Measurements from ENCODE around the gene POU2F2.
"Not testable (repeated sequence)": the region's sequence is repeated elsewhere in the genome, so short reads cannot be mapped to it uniquely, and the experiment has no call there.

Gene POU2F2

DNA sequence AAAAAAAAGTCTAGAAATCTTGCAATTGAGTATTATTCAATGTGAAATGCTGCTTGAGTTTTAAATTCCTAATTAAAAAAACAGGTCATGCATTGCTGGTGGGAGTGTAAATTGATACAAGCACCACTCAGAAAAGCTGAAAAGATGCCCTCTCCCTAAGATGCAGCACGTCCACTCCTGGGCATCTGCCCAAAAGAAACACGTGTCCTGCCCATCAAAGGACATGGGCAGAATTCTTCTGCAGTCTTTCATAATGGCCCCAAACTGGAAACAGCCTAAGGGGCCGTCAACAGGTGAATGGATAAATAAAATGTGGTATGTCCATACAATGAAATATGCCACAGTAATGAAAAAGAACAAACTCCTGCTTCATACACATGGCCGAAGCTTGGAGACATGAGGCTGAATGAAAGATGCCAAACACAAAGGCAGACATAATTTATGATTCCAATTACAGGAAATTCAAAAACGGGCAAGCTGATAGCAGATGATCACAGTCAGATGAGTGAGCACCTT is 7.8 kb downstream of the POU2F2 start:
- no peak for DNase-seq (ENCODE audit: low spot score)

DNA sequence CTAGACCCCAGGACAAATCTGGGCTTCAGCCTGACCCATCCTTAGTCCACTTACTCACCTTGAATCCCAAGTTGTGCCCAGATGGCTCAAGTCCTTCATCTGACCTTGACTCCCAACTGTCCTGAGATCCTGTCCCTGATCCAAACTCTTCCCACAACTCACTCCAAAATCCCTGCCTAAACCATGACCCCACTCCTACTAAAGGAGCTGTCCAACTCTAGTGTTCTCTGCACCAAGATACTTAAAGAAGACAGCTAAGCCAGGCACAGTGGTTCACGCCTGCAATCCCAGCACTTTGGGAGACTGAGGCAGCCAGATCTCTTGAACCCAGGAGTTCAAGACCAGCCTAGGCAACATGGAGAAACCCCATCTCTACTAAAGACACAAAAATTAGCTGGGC is 8.5 kb downstream of the POU2F2 start:
- no peak for DNase-seq (ENCODE audit: low spot score)

- DNase-seq (ENCODE audit: low spot score): no peak
These were observed 9.3 kb downstream of the POU2F2 start for GRCh38 chr19:42122691-42123607.

DNA sequence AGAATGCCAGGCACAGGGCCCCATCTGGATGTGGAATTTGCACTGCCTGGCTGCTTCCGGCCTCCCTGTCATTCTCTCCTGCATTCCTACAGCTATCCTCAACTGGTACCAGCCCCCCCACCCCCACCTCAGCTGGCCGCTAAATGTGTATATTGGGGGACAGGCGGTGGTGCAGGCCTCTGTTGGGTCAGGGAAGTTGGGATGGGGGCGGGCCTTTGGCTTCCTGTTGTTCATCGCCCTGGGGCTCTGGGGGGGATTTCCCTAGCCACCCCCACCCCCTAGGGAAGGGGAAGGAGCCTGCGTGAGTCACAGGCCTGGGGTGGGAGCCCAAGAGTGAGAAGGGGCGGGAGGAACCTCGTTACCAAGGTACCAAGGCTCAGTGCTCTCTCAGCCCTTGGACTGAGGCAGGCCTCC is 10.6 kb downstream of the POU2F2 start:
- peak; percentile 12 for DNase-seq (ENCODE audit: low spot score)

DNA sequence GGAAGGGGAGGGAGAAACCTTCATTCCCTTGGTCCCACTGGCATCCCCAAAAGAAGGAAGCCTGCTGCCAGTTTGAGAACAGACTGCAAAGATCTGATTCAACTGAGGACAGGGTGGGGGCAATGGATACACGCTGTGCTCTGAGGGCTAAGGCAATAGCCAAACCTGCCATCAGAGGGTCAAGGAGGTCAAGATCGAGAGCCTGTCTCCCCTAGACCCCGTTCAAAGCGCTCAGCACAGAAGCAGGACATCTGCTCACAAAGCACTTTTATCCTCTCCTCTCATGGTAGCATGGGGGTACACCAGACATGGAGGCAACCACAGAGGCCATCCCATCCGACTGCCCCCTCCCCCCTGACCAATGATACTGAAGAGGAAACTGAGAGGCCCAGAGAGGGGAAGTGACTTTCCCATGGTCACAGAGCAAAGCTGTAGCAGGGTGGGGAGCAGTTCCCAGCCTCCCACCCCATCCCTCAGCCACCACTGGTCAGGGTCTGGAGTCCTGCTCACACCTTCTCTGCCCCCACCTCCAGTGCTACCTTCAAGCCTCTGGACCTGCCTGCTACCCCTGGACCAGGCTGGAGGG is 11.1 kb downstream of the POU2F2 start:
- no peak for DNase-seq (ENCODE audit: low spot score)

DNA sequence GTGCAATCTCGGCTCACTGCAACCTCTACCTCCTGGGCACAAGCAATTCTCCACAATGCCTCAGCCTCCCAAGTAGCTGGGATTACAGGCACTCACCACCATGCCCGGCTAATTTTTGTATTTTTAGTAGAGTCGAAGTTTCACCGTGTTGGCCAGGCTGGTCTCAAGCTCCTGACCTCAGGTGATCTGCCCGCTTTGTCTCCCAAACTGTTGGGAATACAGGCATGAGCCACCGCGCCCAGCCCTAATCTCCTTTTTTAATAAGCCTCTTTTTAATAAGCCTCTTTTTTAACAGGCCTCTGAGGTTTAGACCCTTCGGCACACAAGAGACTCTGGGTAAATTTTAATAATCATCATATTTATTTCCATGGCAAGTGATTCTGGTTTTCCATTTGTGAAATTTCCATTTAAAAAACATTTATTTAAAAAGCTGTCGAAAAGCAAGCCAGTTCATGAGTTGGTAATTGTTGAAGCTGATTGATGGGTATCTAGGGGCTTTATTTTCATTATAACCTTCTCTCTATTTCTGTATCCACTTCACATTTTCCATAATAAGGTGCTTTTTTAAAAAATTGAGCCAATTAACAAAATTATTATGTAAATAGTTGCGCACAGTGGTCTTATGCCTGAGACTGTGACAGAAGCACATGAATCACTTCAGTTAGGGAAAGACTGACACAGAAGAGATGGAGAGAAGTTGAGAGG is 11.8 kb downstream of the POU2F2 start:
- DNase-seq (ENCODE audit: low spot score): no peak

- DNase-seq (ENCODE audit: low spot score): no peak
These were observed 15.2 kb downstream of the POU2F2 start for GRCh38 chr19:42117076-42117475.

DNA sequence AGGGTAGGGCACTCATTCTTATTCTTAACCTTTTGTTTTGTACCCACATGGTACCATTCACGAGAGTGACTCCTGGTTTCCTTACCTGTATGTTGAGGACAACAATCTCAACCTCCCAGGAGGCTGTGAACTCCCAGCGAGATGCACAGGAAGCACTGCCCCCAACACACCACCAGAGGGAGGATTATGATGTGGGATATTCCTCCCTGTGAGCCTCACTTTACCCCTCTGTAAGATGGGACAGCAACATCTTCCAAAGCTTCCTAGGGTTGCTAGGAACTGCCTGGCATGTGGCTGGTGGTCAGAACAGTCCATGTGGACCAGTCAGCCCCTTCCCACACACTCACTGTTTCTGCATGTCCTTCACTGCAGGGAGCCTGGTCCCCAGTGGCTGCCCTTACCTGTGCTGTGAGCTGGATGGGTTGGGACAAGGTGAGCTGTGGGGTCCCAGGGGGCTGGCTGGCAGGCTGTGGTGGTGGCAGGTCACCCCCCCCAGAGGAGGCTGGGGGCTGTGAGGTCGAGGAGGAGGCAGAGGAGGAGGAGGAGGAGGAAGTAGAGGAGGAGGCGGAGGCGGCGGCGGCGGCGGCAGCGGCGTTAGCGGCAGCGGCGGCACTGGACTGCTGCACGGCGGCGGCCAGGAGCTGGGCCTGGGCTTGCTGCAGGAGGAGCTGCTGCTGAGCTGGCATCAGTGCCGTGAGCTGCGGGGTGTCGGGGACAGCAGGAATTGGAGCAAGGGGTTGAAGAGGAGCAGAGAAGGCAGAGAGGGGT is 15.8 kb downstream of the POU2F2 start:
- no peak for DNase-seq (ENCODE audit: low spot score)

- no peak for DNase-seq (ENCODE audit: low spot score)
These were observed 16.5 kb downstream of the POU2F2 start for GRCh38 chr19:42115705-42116104.

GRCh38 chr19:42115219-42115618 is 17.0 kb downstream of the POU2F2 start:
- DNase-seq (ENCODE audit: low spot score): no peak

DNA sequence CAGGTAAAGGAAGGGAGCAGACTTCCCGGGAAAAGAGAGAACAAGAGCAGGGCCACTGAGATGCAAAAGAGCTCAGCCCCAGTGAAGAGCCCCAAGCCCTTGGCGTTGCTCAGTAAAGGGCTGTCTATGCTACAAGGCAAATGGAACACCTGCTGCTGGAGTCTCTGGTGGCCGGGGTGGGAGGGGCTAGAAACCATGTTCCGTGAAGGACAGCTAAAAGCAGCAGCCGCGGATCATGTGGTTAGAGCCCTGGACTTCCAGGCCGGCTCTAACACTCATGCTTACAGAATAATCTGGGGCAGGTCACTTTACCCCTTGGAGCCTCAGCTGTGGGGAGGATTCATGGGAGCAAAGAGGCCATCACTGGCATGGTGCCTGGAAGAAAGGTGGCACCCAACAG is 17.8 kb downstream of the POU2F2 start:
- DNase-seq (ENCODE audit: low spot score): no peak

- peak; percentile 99 for DNase-seq (ENCODE audit: low spot score)
These were observed 18.5 kb downstream of the POU2F2 start for GRCh38 chr19:42113641-42114348.

GRCh38 chr19:42111811-42112210 is 20.4 kb downstream of the POU2F2 start:
- no peak for DNase-seq (ENCODE audit: low spot score)

GRCh38 chr19:42111384-42111783 is 20.9 kb downstream of the POU2F2 start:
- DNase-seq (ENCODE audit: low spot score): no peak

- no peak for DNase-seq (ENCODE audit: low spot score)
These were observed 21.6 kb downstream of the POU2F2 start for GRCh38 chr19:42110658-42111057.

DNA sequence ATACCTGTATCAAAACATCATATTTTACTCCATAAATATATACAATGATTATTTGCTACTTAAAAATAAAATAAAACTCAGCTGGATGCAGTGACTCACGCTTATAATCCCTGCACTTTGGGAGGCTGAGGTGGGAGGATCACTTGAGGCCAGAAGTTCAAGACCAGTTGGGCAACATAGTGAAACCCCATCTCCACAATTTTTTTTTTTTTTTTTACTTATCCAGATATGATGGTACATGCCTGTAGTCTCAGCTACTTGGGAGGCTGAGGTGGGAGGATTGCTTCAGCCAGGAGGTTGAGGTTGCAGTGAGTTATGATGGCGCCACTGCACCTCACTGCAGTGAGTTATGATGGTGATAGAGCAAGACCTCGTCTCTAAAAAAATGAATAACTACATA is 22.4 kb downstream of the POU2F2 start:
- no peak for DNase-seq (ENCODE audit: low spot score)

DNA sequence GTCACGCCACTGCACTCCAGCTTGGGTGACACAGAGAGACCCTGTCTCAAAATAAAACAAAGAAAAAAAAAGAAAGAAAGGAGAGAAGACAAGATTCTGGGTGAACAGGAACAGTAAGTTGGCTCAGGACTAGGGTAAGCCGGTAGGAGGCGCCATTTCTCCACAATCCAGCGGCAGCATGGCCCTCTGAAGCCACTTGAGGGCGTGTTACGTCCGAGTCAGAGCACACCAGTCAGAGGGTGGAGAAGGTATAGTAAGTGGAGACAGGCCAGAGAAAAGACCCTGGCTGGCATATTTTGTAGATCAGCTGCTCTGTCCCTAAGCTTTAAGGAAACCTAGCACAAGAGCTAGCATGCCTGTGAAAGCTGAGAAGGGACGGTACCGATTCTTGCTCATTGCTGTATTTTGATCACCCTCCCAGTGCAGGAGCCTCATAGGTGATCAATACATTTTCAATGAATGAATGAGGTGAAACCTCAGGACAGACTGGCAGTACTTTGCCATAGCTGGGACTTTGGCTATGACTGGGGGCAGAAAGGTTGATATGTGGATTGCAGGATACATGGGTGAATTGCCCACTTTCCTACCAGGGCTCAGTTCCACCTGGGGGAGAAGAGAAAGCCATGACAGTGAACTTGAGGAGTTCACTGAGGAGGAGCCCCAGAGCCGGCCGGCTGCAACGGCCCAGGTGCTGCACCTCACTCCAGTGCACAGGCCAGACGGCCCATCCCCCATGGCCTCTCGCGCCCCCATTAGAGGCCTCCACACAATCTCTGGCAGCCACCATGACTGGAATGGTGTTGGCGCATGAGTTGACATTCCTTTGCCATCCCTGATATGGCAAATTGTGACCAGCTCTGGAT is 23.5 kb downstream of the POU2F2 start:
- peak; percentile 86 for DNase-seq (ENCODE audit: low spot score)

GRCh38 chr19:42105368-42105767 is 26.9 kb downstream of the POU2F2 start:
- DNase-seq (ENCODE audit: low spot score): no peak

- no peak for DNase-seq (ENCODE audit: low spot score)
These were observed 29.4 kb downstream of the POU2F2 start for GRCh38 chr19:42102877-42103276.

- DNase-seq (ENCODE audit: low spot score): not testable (repeated sequence)
These were observed 32.0 kb downstream of the POU2F2 start for GRCh38 chr19:42100241-42100640.
